GM21528 (cell line): ENCODE measurements around the gene HMCES.
"Not testable (repeated sequence)": the region's sequence is repeated elsewhere in the genome, so short reads cannot be mapped to it uniquely, and the experiment has no call there.

Experiments
- ATAC-seq: cut with Tn5 transposase; IDR thresholded peaks from one replicate; pipeline ENCODE4 v1.9.1; 2021; ENCODE audit warnings: mild to moderate bottlenecking, moderate library complexity; ENCODE audit not compliant: unreplicated experiment, low FRiP score

The HMCES gene

GRCh38 chr3:129256270-129256669 is 22.4 kb upstream of the HMCES start:
- no peak for ATAC-seq

DNA sequence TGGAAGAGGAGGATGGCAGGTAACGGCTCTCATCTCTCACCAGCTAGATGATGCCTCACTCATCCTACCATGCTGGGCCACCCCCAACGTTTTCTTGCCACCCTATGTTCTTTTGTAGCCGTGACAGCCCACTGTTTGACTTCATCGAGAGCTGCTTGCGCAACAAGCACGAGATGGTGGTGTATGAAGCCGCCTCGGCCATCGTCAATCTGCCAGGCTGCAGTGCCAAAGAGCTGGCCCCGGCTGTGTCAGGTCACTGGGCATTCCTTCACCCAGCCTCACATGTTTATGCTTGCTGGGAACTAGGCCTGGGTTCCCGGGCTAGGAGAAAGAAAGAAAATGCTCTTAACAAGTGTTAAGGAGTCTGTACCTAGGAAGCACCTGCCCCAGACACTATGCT is 21.1 kb upstream of the HMCES start:
- no peak for ATAC-seq

GRCh38 chr3:129259612-129260477 is 18.8 kb upstream of the HMCES start:
- ATAC-seq: no peak

GRCh38 chr3:129260606-129261005 is 18.1 kb upstream of the HMCES start:
- ATAC-seq: no peak

DNA sequence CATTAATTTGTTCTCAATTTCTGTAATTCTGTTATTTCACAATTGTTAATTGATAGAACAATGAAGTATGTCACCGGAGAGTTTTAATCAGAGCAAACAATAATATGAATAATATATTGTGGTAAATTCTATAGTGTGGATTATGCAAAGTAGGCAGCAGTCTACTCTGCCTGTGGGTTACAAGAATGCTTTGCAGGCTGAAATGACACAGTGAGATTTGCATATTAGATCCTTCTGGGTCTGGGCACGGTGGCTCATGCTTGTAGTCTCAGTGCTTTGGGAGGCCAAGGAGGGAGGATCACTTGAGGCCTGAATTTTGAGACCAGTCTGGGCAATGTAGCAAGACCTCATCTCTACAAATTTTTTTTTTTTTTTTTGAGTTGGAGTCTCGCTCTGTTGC is 16.8 kb upstream of the HMCES start:
- ATAC-seq: no peak

GRCh38 chr3:129263161-129263910 is 15.3 kb upstream of the HMCES start:
- ATAC-seq: no peak

- ATAC-seq: not testable (repeated sequence)
These were observed 13.7 kb upstream of the HMCES start for GRCh38 chr3:129264994-129265393.

GRCh38 chr3:129266651-129267050 is 12.0 kb upstream of the HMCES start:
- no peak for ATAC-seq

GRCh38 chr3:129268396-129268795 is 10.3 kb upstream of the HMCES start:
- no peak for ATAC-seq

DNA sequence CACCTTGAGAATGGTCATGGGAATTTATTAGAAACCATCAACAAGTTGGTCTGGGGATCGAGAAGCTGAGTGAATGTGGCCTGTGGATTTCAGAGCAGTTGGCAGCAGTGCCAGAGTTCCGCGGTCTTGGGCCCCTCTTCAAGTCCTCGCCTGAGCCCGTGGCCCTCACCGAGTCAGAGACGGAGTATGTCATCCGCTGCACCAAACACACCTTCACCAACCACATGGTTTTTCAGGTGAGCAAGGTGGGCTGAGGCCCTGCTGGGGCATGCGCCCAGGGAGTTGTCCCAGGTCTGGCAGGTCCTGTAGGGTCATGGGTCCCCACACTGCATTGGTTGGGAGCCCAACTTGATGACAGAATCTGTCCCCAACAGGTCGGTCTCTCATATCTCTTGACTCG is 7.0 kb upstream of the HMCES start:
- no peak for ATAC-seq

GRCh38 chr3:129276385-129276784 is 2.3 kb upstream of the HMCES start:
- ATAC-seq: peak; percentile 73

DNA sequence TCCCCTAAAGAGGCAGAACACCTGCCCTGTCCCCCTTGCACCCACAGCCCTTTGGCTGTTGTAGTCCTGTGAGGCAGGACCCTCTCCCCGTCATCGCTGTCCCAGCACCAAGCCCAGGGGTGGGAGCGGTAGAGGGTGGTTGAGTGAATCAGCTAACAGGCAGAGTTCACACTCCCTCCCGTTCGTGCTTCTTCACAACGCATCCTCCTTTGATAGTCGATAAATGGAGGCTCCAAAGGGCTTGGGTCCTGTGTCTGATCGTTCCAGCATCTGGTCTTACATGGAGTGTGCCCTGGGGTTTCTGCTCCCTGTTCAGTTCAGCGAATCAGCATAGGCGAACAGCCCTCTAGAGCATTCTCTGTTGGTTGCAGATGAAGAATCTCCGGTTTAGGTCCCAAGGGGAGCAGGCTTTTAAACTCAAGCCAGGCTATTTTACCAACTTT is 820 bp upstream of the HMCES start:
- no peak for ATAC-seq

GRCh38 chr3:129278966-129279906 is 566 bp downstream of the HMCES start:
- no peak for ATAC-seq

DNA sequence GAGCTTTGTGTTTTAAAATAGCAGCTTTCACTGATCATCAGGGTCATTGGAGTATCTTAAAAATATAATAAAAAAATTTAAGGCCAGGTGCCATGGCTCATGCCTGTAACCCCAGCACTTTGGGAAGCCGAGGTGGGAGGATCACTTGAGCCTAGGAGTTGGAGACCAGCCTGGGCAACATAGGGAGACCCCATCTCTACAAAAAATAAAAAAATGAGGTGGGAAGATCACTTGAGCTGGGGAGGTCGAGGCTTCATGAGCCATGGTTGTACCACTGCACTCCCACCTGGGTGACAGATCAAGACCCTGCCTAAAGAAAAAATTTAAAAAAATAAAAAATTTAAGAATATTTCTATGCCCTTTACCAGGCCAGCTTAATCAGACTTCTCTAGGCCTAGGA is 1.5 kb downstream of the HMCES start:
- no peak for ATAC-seq

GRCh38 chr3:129281726-129282125 is 3.1 kb downstream of the HMCES start:
- no peak for ATAC-seq

- ATAC-seq: peak; percentile 77
These were observed 4.2 kb downstream of the HMCES start for GRCh38 chr3:129282727-129283327.

DNA sequence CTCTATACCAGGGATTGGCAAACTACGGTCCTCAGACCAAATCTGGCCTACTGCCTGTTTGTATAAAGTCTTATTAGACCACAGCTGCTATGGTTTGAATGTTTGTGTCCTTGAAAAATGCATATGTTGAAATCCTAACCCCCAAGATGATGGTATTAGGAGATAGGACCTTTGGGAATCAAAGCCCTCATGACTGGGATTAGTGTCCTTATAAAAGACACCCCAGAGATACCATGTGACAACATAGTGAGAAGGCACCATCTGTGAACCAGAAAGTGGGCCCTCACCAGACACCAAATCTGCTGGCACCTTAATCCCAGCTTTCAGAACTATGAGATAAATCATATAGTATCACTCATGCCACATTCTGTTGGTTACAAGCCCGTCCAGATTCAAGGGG is 7.4 kb downstream of the HMCES start:
- no peak for ATAC-seq

DNA sequence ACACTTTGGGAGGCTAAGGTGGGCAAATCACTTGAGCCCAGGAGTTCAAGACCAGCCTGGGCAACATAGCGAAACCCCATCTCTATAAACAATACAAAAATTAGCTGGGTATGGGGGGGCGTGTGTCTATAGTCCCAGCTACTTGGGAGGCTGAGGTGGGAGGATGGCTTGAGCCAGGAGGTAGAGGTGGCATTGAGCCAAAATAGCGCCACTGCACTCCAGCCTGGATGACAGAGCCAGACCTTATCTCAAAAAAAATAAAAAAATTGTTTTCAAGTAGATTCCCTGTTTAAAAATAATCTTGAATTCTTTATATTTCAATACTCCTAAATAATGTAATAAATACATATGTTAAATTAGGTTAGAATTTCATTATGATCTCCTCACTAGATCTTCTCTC is 9.8 kb downstream of the HMCES start:
- ATAC-seq: no peak

DNA sequence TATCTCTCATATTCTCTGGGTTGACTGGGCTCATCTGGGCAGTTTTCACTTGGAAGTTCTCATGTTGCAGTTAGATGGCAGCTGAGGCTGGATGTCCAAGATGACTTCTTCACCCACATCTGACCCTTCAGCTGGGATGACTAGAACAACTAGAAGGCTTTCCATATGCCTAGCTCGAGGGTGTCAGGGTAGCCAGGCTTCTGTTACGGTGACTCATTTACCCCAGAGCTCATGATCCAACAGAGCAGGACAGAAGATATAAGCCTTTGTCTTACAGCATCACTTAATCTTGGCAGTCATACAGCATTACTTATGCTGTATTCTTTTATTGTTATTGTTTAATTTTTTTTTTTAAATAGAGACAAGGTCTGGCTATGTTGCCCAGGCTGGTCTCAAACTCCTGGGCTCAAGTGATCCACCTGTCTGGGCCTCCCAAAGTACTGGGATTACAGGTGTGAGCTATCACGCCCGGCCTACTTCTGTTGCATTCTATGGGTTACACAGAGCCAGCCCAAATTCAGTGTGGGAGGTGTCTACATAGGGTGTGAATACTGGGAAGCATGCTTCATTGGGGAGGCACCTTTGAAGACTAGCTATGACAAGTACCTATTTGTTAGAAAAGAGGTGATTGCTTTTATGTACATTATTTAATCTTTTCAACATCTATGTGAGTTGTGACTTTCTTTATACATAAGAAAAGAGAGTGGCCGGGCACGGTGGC is 10.7 kb downstream of the HMCES start:
- no peak for ATAC-seq
